Loucy (cell line): Measurements from ENCODE around the gene MARCHF2.

Experiments
- H2AFZ ChIP-seq: fragments of 200-600 bp; sonication (generic); 2 replicates; pipeline ENCODE4 v1.6.0; 2016; ENCODE audit warnings: antibody characterized with exemption, mild to moderate bottlenecking, low read length, moderate library complexity
- H3F3A ChIP-seq: fragments of 200-600 bp; 2 replicates; pipeline ENCODE4 v1.6.0; 2016; ENCODE audit warnings: antibody characterized with exemption, low read depth, mild to moderate bottlenecking
- H3K27me3 ChIP-seq: fragments of 200-600 bp; sonication (generic); 2 replicates; pipeline ENCODE4 v1.6.1; 2014; ENCODE audit warnings: low read length, mild to moderate bottlenecking; ENCODE audit not compliant: insufficient read depth, poor library complexity, severe bottlenecking
- H3K36me3 ChIP-seq: fragments of 200-600 bp; sonication (generic); 2 replicates; pipeline ENCODE4 v1.6.1; 2016; ENCODE audit warnings: low read length; ENCODE audit not compliant: insufficient read depth
- H3K4me1 ChIP-seq: fragments of 200-600 bp; sonication (generic); 2 replicates; pipeline ENCODE4 v1.5.1; 2014; ENCODE audit warnings: low read length, mild to moderate bottlenecking; ENCODE audit not compliant: insufficient read depth, poor library complexity, severe bottlenecking
- H3K4me2 ChIP-seq: fragments of 200-600 bp; sonication (generic); 2 replicates; pipeline ENCODE4 v1.6.0; 2014; ENCODE audit warnings: antibody characterized with exemption, low read length, low read depth, mild to moderate bottlenecking; ENCODE audit not compliant: poor library complexity, severe bottlenecking
- H3K4me3 ChIP-seq: fragments of 200-600 bp; sonication (generic); 2 replicates; pipeline ENCODE4 v1.5.1; 2014; ENCODE audit warnings: low read length, mild to moderate bottlenecking, mixed read lengths; ENCODE audit not compliant: poor library complexity, severe bottlenecking
- H3K79me2 ChIP-seq: fragments of 200-600 bp; sonication (generic); 2 replicates; pipeline ENCODE4 v1.6.1; 2014; ENCODE audit warnings: low read length; ENCODE audit not compliant: insufficient read depth
- H3K9ac ChIP-seq: fragments of 200-600 bp; sonication (generic); 2 replicates; pipeline ENCODE4 v1.6.0; 2014; ENCODE audit warnings: mild to moderate bottlenecking, low read depth, low read length, moderate library complexity; ENCODE audit not compliant: poor library complexity, severe bottlenecking
- H3K9me2 ChIP-seq: fragments of 200-600 bp; sonication (generic); replicated peaks from 2 replicates; pipeline ENCODE4 v1.6.1; 2016; ENCODE audit warnings: low read depth, low read length, mixed read lengths
- H3K9me3 ChIP-seq: fragments of 200-600 bp; sonication (generic); 2 replicates; pipeline ENCODE4 v1.6.1; 2014; ENCODE audit warnings: mild to moderate bottlenecking, antibody characterized with exemption, low read length, low read depth; ENCODE audit not compliant: insufficient read depth
- H4K20me1 ChIP-seq: fragments of 200-600 bp; sonication (generic); 2 replicates; pipeline ENCODE4 v1.6.0; 2014; ENCODE audit warnings: antibody characterized with exemption, low read length, mild to moderate bottlenecking; ENCODE audit not compliant: insufficient read depth, poor library complexity, severe bottlenecking
- CTCF ChIP-seq: fragments of 200-600 bp; sonication (generic); conservative IDR thresholded peaks from 2 replicates; pipeline ENCODE4 v1.5.1; 2014; ENCODE audit warnings: mild to moderate bottlenecking, antibody characterized with exemption, low read length
- EZH2phosphoT487 ChIP-seq: fragments of 200-600 bp; IDR thresholded peaks from 2 replicates; pipeline ENCODE4 v1.6.1; 2018; ENCODE audit warnings: antibody characterized with exemption, mild to moderate bottlenecking, moderate library complexity, borderline replicate concordance

MARCHF2 gene

GRCh38 chr19:8453616-8454015 is 40.5 kb downstream of the MARCHF2 start:
- Histone ChIP-seq H3K27me3 (no peaks in the 10 kb centered on the region), H3K9ac (no peak overlapping the region), H3F3A (no peaks in the 10 kb centered on the region), H3K4me2 (peak overlapping the region; percentile 50), H3K36me3 (peaks cover 68% of the 10 kb centered on the region), H3K9me2 (no peaks in the 10 kb centered on the region), H3K79me2 (peaks cover 100% of the 10 kb centered on the region), H4K20me1 (peaks cover 93% of the 10 kb centered on the region), H3K4me3 (no peak overlapping the region), H3K9me3 (no peaks in the 10 kb centered on the region), H3K4me1 (peaks cover 40% of the 10 kb centered on the region), H2AFZ (no peak overlapping the region)
- TF ChIP-seq EZH2phosphoT487 = no peak
- no peak for TF ChIP-seq CTCF

- Histone ChIP-seq H3K9me3 (no peaks in the 10 kb centered on the region), H3K9ac (no peak overlapping the region), H3K4me2 (peak overlapping the region; percentile 50), H3K36me3 (peaks cover 74% of the 10 kb centered on the region), H3K27me3 (no peaks in the 10 kb centered on the region), H4K20me1 (peaks cover 93% of the 10 kb centered on the region), H3K4me1 (peaks cover 36% of the 10 kb centered on the region), H3F3A (no peaks in the 10 kb centered on the region), H3K4me3 (no peak overlapping the region), H3K79me2 (peaks cover 100% of the 10 kb centered on the region), H3K9me2 (no peaks in the 10 kb centered on the region), H2AFZ (no peak overlapping the region)
- TF ChIP-seq EZH2phosphoT487 = no peak
- no peak for TF ChIP-seq CTCF
Observed at GRCh38 chr19:8454218-8454617, 41.1 kb downstream of the MARCHF2 start.

GRCh38 chr19:8455018-8455417 is 41.9 kb downstream of the MARCHF2 start:
- no peaks in the 10 kb centered on the region for H3F3A ChIP-seq
- peaks cover 95% of the 10 kb centered on the region for H4K20me1 ChIP-seq
- H3K36me3 ChIP-seq = peaks cover 82% of the 10 kb centered on the region
- no peak overlapping the region for H2AFZ ChIP-seq
- H3K9me2 ChIP-seq = no peaks in the 10 kb centered on the region
- H3K4me3 ChIP-seq = no peak overlapping the region
- H3K9me3 ChIP-seq = no peaks in the 10 kb centered on the region
- peaks cover 30% of the 10 kb centered on the region for H3K4me1 ChIP-seq
- TF ChIP-seq EZH2phosphoT487 (no peak), CTCF (no peak)
- H3K9ac ChIP-seq = no peak overlapping the region
- H3K27me3 ChIP-seq = no peaks in the 10 kb centered on the region
- H3K4me2 ChIP-seq = no peak overlapping the region
- H3K79me2 ChIP-seq = peaks cover 100% of the 10 kb centered on the region
